ENCODE results near the gene CIP2A.

DNA sequence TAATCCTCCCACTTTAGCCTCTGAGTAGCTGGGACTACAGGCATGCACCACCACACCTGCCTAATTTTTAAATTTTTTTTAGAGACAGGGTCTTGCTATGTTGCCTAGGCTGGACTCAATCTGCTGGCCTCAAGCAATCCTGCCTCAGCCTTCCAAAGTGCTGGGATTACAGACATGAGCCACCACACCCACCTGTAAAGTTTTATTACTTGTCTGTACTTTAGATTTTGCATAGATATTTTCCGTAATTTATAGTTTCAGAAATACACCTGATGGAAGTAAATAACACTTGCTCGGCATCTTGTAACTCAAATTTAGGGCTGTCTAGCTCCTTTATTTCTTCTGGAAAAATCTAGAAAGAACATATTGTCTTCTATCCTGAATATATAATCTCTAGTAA is 6.1 kb upstream of the CIP2A start:
- TF ChIP-seq RAD21 (IDR thresholded peaks at IDR 0.05; ENCODE audit: low read length) (no peak), MXI1 (IDR thresholded peaks at IDR 0.05; ENCODE audit: borderline replicate concordance, low read depth, low read length) (no peak)
